Activated CD4-positive, alpha-beta T cell treated with anti-CD3 and anti-CD28 coated beads, Interleukin-2, amount 50 U/mL, for 48 hours (primary cell): ENCODE measurements around the gene CRYBA4.

Experiments used
- DNase-seq, 2 experiments: peaks; one replicate each; pipeline ENCODE4 v3.0.0-alpha.2; 2020

CRYBA4 gene

DNA sequence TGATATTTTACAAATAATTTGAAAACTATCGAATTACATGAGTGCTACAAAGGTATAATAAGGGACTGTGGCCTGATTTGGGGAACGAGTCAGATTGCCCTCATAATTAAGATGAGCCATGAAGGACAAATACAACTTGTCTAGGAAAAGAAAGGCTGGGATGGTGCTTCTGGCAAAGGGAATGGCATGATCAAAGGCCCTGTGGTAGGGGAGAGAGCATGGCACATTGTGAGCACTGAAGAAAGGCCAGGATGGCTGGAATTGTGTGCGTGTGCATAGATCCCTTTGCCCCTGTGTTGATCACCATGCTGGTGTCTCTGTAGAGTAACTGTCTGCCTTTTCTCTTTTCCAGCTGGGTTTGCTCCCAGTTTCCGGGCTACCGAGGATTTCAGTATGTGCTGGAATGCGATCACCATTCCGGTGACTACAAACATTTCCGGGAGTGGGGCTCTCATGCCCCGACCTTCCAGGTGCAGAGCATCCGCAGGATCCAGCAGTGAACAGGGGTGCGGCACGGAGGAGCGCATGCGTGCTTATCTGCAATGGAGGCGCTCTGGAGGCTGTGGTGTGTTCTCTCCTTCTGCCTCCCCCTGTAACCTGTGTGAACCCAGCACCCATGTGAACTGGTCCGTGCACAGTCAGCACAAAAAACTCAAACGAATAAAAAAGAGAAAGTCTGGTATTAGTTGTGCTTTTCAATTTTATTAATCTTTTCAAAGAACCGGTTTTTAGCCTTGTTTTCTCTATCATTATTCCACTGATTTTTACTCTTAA, 8.4 kb downstream of the CRYBA4 start:
- DNase-seq, result no peak

DNA sequence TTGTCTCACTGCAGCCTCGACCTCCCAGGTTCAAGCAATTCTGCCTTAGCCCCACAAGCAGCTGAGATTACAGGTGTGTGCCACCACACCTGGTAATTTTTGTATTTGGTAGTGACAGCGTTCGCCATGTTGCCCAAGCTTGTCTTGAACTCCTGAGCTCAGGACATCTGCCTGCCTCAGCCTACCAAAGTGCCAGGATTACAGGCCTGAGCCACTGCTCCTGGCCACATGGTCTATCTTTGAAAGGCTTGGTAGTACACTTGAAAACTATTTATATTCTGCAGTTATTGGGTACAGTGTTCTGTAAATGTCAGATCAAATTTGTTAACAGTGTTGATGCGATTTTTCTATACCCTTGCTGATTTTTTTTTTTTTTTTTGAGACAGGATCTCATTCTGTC, 9.5 kb downstream of the CRYBA4 start:
- no peak for DNase-seq

DNA sequence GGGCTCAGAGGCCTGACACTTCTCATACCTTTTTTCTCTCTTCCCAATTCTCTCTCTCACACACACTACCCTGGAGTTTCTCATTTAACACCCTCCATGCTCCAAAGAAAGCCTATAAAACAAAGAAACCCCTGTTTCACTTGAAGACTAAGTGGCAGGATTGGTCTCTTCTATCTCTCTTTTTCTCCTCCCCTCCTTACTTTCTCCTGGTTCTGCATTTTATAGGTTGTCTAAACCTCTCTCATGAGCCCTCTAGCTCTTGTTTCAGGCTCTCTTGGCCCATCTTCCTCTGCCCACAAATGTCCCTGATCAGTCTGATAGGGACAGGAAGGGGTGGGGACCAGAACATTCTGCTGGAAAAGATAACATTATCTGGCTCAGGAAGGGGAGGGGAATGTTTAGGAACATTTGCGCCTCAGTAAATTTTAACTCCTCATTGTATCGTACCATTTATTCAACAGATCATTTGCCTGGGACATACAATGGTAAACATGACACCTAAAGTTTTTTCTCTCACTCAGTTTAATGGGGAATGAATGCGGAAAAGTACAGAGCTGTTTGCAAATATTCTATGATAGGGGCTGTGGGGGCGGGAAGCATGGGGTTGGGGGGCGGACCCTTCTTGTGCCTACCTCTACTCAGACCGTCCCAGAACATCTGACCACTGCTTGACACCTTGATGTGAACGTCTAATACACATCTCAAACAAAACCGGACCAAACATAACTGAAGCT, 10.8 kb downstream of the CRYBA4 start:
- no peak for DNase-seq

DNA sequence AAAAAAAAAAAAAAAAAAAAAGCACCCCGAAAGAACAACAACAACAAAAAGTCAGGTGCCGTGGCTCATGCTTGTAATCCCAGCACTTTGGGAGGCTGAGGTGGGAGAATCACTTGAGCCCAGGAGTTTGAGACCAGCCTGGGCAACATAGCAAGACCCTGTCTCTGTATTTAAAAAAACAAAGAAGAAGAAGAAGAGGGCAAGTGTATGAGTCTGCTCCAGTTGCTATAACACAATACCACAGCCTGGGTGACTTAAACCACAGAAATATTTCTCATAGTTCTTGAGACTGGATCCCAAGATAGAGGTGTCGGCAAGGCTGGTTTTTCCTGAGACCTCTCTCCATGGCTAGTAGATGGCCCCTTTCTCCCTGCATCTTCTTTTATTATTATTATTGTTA, 12.4 kb downstream of the CRYBA4 start:
- no peak for DNase-seq

DNA sequence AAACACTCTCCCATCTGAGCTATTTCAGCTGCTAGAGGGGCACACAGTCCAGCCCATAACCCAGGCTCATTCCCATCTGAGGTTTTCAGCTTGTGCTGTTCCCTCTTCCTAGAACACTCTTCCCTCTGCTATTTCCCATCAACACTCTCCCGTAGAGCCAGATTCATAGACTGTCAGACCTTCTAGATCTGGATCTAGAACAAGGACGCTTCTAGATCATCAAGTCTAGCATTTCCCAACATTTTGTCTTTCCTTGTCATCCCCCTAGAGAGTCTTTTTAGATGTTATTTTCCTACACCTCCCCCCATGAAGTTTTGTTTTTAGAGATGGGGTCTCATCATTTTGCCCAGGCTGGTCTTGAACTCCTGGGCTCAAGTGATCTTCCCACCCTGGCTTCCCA, 13.4 kb downstream of the CRYBA4 start:
- DNase-seq, result no peak

DNA sequence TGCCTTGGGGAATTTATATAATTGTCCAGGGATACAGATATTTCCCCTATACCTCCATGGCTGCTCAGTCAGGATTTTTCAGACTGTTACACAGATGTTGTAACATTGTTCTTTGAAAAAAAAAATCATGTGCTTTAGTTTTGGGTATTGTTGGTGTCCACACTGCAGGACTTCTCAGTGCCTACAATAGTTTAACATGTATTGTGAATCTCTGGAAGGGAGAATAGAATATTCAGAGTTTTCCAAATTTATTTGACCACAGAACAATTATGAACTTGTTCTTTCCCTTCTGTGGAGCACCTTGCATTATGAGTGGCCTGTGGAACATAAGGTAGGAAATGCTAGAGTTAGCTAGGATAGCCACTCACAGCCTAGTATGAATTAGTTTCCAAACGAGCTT, 14.5 kb downstream of the CRYBA4 start:
- no peak for DNase-seq

DNA sequence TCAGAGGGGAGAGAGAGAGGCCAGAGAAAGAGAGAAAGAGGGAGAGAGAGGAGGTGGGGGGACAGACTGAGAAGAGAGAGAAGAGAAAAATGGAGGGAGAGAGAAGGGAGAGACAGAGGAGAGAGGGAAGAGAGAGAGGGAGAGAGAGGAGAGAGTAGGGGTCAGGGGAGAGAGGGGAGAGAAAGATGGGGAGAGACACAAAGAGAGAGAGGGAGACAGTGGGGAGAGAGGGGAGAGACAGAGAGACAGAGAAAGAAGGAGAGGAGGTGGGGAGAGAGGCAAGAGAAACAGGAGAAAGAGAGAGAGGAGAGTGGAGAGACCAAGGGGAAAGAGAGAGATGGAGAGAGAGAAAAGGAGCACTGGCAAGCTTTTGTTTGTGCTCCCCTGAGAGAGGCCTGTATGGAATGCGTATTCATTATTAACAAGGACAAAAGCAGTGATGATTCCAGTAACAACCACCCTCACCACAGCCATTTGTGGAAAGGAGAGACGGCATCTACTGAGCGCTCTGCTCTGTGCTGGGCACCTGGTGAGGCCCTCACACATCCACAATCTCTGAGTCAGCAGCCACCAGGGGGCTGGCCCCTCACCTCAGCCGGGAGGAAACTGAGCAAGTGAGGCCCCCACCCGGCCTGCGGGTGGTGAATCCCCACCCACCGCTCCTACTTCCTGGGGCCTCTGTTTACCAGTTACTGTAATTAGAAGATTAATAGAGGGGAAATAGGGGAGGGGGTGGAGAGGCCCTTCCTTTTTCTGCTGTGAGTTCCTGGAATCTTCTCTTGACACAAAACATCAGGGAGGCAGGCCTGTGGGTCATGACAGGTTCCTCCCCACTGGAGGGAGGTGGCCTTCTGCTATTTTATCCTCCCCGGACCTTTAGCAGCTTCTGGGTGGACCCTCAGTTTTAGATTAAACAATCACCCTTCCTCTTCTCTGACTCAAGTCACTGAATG, 21.0 kb downstream of the CRYBA4 start:
- DNase-seq, result peak; percentile 83 to 88

DNA sequence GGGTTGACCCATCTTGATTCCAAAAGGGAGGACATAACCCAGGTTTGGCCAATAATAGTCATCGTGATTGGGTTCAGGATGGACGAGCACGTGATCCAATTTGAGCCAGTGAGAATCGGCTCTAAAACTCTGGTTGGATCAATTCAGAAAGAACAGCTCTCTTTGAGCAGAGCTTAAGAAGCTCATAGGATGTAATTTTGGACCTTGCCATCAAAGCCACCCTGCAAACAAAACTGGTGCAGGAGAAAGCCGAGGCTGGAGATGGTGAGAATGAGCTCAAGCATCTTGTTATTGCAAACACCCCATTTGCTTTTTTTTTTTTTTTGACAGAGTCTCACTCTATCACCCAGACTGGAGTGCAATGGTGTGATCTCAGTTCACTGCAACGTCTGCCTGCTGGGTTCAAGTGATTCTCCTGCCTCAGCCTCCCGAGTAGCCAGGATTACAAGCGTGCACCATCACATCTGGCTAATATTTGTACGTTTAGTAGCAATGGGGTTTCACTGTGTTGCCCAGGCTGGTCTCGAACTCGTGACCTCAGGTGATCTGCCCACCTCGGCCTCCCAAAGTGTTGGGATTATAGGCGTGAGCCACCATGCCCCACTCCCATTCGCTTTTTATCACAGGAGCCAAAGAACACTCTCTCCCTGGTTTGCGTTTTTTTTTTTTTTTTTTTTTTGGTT, 21.8 kb downstream of the CRYBA4 start:
- DNase-seq, result no peak

DNA sequence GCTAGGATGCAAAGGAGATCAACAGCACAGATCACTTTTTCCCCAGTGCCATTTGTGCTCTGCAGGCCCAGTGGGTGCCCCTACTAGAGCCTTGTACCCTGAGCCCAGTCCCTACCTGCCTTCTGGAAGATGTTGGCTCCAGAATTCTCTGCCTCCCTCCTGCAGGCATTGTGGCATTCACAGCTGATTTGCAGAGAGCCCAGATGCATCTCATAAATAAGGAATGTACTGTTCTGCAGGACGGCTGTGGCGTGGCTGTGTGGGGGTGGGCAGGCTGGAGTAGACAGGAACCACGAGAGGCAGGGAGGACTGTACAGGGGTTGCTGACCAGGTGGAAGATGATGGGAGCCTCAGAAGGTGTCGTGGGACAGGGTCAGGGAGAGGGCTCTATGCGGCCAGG, 24.4 kb downstream of the CRYBA4 start:
- DNase-seq, result no peak

DNA sequence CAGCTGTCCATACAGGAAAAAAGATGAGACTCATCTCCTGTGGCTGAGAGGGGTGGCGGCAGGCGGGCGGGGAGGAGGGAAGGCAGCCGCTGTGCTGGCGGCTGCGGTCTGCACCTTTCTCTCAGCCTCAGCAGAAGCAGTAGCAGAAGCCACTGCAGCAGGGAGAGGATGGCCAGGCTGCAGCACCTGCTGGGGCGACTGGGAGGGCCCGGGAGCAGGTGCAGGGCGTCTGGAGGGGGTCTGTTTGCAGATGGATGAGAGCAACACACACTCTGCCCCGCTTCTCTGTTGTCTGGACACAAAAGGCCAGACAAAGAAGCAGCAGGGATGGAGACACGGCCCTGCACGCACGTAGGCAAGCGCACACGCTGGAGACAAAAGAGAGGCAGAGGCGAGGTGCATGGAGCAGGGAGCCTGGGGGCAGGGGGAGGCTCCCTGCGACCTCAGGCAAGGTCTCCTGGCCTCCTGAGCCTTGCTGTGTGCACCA, 26.3 kb downstream of the CRYBA4 start:
- peak; percentile 40 to 51 for DNase-seq

DNA sequence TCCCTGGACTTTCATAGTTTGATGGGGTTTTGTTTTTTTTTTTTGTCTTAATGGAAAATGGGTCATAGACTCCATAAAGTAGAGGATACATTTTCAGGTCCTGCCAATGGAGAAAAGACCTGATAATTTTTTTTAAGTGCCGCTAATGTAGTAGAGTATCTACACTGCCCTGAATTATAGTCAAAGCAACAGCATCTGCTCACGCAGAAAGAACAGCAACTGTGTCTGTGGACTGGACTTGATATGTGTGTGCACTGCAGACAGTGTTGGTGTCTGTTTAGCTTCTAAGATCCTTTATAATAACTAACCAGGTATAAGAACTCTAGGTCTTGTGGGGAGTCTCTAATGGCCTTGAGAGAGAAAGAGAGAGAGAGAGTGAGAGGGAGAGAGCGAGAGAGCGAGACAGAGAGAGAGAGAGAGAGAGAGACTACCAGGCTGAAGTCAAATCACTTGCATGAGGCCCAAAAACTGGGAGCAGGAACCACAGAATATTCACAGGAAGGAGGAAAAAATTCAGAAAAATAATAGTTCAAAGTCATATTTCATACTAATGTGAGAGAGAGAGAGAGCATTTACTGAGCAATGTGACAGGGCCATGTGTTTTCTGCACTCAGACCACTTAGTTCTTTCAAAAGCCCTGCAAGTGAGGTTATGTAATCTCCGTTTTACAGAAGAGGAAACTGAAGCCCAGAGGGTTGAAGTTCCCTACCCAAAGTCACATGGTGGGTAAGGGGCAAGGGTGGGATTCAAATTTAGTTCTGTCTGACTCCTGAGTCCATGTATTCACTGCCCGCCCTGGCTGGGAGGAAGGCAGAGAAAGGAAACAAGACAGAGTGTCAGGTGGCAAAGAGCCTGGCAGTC, 27.0 kb downstream of the CRYBA4 start:
- no peak for DNase-seq

DNA sequence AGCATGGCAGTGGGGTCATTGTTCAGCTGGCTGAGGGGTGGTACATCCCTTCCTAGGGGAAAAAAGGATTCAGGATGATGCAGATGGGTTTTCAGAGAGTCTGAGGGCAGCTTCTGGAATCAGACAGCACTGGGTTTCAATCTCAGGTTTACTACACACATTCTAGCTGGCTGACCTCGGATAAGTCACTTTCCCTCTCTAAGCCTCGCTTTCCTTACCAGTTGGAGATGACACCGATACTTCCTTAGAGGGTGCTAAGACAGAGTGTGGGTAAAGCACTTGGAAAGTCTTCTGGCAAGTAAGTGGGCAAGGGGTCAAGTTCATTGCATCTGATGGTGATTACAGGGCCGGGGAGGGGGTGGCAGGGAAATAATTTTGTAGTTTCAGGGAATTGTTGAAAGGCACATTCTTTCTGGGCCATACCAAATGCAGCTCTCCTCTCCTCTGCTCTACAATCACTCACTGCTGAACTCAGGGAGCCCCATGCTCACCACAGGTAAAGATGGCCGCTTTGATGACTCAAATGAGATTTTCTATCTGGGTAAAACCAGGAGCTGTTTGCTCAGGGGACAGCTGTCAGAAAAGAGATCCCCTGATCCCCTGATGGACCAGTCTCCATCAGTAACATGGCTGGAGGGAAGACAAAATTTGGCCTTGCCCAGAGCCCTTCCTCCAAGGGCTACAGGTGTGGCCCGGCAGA, 29.1 kb downstream of the CRYBA4 start:
- no peak for DNase-seq

DNA sequence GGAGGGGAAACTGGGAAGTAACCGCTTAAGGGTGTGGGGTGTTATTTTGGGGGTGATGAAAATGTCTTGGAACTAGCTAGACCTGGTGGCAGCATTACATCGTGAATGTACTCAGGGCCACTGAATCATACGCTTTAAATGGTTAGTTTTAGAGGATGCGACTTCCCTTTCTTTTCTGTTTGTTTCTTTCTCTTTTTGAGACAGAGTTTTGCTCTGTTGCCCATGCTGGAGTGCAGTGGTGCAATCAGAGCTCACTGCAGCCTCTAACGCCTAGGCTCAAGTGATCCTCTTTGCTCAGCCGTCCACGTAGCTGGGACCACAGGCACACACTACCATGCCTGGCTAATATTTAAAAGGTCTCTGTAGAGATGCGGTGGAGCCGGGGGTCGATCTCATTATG, 30.1 kb downstream of the CRYBA4 start:
- DNase-seq, result no peak

DNA sequence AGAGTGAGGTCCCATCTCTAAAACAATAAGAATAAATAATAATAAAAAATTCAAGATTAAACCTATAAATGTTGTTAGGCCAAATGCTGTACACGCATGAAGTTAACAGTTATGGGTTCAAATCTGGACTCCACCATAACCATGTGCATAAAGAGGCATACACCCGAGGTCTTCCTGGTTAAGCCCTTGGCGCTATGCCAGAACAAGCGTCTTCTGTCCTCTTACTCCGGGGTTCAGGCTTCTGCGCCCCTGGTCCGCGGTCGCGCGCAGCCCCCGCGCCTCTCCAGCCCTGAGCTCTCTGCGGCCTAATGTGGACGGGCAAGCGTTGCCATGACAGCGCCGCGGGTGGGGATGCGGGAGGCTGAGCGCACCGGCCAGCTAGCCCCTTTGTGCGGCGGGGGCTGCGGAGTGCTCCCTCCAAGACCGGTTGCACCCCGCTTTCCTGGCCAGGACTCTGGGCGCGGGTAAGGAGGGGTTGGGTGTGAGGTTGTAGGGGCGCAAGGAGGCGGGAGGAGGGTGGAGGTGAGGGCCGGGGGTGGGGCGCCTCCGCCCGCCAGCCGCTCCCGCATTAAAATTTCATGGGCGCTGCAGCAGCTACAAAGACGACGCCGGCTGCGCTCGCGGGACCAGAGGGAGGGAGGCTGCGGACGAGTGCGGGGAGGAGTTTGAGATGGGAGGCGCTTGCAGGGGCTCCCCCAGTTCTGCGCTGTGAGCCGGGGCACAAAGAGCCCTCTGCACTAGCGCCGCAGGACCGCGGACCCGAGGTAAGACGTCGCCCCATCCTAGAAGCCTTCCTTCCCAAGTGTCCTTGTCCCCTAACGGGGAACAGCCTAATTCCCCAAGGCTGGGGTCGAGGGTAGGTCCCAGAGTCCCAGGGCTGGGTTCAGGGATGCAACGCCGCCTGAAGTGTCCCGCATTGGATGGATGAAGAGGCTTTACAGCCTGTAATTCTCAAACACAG, 35.4 kb downstream of the CRYBA4 start, which contains the start of gene MIAT:
TSS of gene MIAT (plus strand) at position 698 of the 961 bp plus-strand sequence.
- peak; percentile 72 to 79 for DNase-seq

DNA sequence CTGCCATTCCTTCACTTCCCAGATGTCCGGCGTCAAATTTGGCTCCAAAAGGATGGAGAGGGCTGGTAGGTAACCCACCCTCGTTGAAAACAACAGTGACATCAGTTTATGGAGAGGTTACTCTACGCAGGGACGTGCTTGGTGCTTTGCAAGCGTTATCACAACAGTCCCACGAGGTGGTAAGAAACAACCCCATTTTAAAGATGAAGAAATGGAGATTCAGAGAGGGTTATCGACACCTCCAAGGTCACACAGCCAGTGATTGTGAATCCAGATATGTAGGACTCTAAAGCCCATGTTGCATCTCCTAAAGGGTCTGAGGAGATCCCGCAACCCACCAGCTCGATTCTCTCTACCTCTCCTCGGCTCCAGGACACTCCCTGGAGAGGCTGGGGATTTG, 36.4 kb downstream of the CRYBA4 start:
- no peak for DNase-seq

DNA sequence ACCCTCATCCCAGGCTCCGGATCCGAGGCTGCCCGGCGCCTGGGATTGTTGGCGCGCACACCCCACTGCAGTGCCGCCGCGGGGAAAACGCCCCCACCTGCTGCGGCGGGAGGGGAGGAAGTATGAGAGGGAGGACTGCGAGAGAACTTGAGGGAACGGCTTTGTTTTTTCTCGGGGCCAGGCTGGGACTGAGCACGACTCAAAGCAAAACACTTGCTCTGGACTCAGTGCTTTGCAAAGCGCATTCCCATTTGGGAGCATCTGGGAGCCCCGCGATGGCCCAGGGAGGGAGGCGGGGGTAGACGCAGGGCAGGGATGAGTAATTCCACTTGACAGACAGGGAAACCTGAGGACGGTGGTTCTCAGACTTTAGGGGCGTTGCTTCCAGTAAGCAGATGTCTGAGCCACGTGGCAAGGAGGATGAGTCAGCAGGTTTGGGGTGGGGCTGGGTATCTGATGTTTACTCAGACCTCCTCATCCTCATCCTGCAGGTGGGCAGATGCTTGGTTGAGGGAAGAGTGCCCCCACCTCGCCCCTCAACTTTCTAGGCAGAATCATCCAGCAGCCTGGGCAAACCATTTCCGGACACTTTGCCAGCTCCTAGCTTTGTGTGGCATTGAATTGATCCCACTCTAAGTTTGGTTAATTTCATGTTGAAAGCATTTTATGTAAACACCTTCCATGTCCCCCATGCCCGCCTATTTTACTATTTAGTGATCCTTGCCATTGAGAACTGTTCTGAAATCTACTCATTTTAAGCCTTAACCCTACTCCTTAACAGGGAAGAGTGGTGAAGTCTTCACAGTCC, 37.1 kb downstream of the CRYBA4 start:
- peak; percentile 83 to 90 for DNase-seq

DNA sequence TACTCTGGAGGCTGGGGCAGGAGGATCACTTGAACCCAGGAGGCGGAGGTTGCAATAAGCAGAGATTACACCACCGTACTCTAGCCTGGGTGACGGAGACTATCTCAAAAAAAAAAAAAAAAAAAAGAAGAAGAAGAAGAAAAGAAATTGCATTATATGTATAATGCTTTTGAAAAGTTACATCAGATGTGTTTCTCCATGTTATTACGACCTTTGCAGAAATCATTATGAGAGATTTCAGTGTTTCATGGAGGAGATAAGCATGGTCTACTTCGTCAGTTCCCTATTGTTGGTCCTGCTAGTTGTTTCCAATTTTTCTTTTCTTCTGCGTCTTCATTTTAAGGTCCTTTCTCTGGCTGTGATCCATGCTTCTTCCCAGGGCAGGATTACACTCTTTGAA, 38.6 kb downstream of the CRYBA4 start:
- DNase-seq, result no peak

DNA sequence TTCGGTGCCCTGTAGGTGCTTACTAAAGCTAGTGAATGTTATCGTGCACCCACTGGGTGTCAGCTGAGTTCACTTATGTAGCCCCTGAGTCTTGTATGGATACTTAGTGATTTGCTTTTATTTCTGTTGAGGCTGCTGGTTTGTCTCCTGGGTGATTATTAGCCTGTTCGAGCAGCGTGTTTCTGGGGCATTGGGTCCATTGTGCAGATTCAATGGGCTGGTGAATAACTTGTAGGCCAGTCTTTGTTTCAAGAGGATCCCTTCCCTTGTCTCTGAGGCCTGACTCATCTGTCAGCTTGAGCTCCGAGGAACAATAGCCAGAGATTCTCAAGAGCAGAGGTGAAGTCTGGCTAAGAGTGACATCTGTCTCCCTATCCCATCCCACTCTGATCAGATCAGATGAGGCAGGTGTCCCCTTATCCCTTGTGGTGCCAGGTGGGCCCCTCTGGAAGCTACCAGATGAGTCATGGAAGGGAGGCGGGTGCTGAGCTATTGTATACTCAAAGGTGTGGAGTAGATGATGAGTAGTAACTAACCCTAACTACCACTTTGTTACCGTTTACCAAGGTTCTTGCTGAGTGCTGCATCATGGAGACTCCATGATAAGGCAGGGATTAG, 39.3 kb downstream of the CRYBA4 start:
- no peak for DNase-seq
